HFF-Myc (cell line): Measurements from ENCODE around the gene DNAJB1.
"Not testable (repeated sequence)": the region's sequence is repeated elsewhere in the genome, so short reads cannot be mapped to it uniquely, and the experiment has no call there.

Experiments
- DNase-seq: peaks from one replicate; pipeline ENCODE4 v3.0.0-alpha.2; 2011; ENCODE audit warnings: low read depth; ENCODE audit errors: extremely low read depth
- H3K4me3 ChIP-seq: replicated peaks from 2 replicates; pipeline ENCODE4 v1.5.1; 2011; ENCODE audit warnings: low read depth, mild to moderate bottlenecking, control low read depth, low read length
- CTCF ChIP-seq: IDR thresholded peaks from 2 replicates; pipeline ENCODE4 v1.5.1; 2012; ENCODE audit warnings: mild to moderate bottlenecking, low read depth, low read length, control low read depth; ENCODE audit errors: missing control alignments

Gene DNAJB1

GRCh38 chr19:14558370-14559066 is 40.3 kb upstream of the DNAJB1 start:
- no peak overlapping the region for H3K4me3 ChIP-seq
- no peak for TF ChIP-seq CTCF

GRCh38 chr19:14556662-14557188 is 38.5 kb upstream of the DNAJB1 start:
- DNase-seq, result no peak
- H3K4me3 ChIP-seq, result no peak overlapping the region
- TF ChIP-seq CTCF, result peak; percentile 97

More at GRCh38 chr19:14558370-14559066, 40.3 kb upstream of the DNAJB1 start:
- no peak for DNase-seq

DNA sequence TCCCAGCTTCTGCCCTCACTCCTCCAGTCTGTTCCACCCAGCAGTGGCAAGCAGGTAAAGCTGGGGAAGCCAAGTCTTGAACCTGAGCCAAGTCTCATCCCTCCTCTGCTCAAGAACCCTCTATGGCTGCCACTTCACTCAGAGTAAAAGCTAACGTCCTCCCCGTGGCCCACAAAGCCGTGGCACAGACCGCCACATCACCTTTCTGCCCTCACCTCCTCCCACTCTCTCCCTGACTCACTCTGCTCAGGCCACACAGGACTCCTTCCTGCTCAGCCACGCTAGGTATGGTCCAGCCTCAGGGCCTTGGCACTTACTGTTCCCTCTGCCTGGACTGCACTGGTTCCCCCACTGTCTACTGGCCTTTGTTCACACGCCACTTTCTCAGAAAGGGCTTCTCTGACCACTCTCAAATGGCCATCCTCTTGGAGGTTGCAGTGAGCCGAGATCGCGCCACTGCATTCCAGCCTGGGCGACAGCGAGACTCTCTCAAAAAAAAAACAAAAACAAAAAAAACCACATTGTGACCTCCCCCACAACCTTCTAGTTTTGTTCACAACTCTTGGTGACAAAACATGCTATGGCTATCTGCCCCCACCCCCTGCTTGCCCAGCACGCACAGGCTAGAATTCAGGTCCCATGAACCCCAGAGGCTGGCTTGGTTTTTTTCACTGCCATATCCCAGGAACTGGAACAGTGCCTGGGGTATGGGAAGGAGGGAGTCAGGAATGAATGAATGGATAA is 37.9 kb upstream of the DNAJB1 start:
- no peak for TF ChIP-seq CTCF
- DNase-seq, result no peak
- H3K4me3 ChIP-seq, result no peak overlapping the region

- DNase-seq, result no peak
- TF ChIP-seq CTCF, result no peak
- H3K4me3 ChIP-seq, result no peak overlapping the region
Observed at GRCh38 chr19:14554382-14554812, 36.2 kb upstream of the DNAJB1 start.

- no peak overlapping the region for H3K4me3 ChIP-seq
- DNase-seq, result no peak
- no peak for TF ChIP-seq CTCF
Observed at GRCh38 chr19:14553939-14554243, 35.7 kb upstream of the DNAJB1 start.

- DNase-seq, result no peak
- no peak for TF ChIP-seq CTCF
Observed at GRCh38 chr19:14553042-14553938, 35.1 kb upstream of the DNAJB1 start.

GRCh38 chr19:14552006-14552360 is 33.8 kb upstream of the DNAJB1 start:
- DNase-seq, result not testable (repeated sequence)

More at GRCh38 chr19:14553042-14553938, 35.1 kb upstream of the DNAJB1 start:
- no peak overlapping the region for H3K4me3 ChIP-seq

More at GRCh38 chr19:14552006-14552360, 33.8 kb upstream of the DNAJB1 start:
- not testable (repeated sequence) for H3K4me3 ChIP-seq
